ENCODE data around the gene FCN1.

Gene FCN1

GRCh38 chr9:134877541-134877940 lies 40.2 kb downstream of the FCN1 start:
- TF ChIP-seq EZH2phosphoT487 (IDR thresholded peaks at IDR 0.05; ENCODE audit: low read length) (no peak), EZH2 (optimal IDR thresholded peaks at IDR 0.05; ENCODE audit: low read depth, low read length) (no peak)
- TF ChIP-seq, protein P1, sequence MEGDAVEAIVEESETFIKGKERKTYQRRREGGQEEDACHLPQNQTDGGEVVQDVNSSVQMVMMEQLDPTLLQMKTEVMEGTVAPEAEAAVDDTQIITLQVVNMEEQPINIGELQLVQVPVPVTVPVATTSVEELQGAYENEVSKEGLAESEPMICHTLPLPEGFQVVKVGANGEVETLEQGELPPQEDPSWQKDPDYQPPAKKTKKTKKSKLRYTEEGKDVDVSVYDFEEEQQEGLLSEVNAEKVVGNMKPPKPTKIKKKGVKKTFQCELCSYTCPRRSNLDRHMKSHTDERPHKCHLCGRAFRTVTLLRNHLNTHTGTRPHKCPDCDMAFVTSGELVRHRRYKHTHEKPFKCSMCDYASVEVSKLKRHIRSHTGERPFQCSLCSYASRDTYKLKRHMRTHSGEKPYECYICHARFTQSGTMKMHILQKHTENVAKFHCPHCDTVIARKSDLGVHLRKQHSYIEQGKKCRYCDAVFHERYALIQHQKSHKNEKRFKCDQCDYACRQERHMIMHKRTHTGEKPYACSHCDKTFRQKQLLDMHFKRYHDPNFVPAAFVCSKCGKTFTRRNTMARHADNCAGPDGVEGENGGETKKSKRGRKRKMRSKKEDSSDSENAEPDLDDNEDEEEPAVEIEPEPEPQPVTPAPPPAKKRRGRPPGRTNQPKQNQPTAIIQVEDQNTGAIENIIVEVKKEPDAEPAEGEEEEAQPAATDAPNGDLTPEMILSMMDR (IDR thresholded peaks at IDR 0.05; ENCODE audit: low read length), result no peak
- H3K9ac ChIP-seq (ENCODE audit: low read length), result no peak overlapping the region
- H3K36me3 ChIP-seq (replicated peaks; ENCODE audit: insufficient read depth, low read length), result no peaks in the 10 kb centered on the region
- no peak overlapping the region for H3K4me3 ChIP-seq (ENCODE audit: low read length)
- no peaks in the 10 kb centered on the region for H3K79me2 ChIP-seq (ENCODE audit: low read length)
- no peak overlapping the region for H2AFZ ChIP-seq (ENCODE audit: low read length)
- H3K9me2 ChIP-seq (replicated peaks; ENCODE audit: insufficient read depth, low read length), result no peaks in the 10 kb centered on the region
- H3K4me1 ChIP-seq (ENCODE audit: low read length), result no peaks in the 10 kb centered on the region
- no peaks in the 10 kb centered on the region for H3K9me3 ChIP-seq (replicated peaks; ENCODE audit: insufficient read depth, low read length)
- no peaks in the 10 kb centered on the region for H4K20me1 ChIP-seq (ENCODE audit: insufficient read depth, low read length)
- peaks cover 90% of the 10 kb centered on the region for H3K27me3 ChIP-seq (replicated peaks; ENCODE audit: insufficient read depth, low read length)
- no peaks in the 10 kb centered on the region for H3F3A ChIP-seq (ENCODE audit: insufficient read depth, low read length)
- no peak overlapping the region for H3K4me2 ChIP-seq (ENCODE audit: low read depth, low read length)
- no peak overlapping the region for H3K27ac ChIP-seq (ENCODE audit: low read length)
- DNase-seq, result no peak

GRCh38 chr9:134875371-134875770 lies 42.3 kb downstream of the FCN1 start:
- H2AFZ ChIP-seq (ENCODE audit: low read length), result no peak overlapping the region
- no peaks in the 10 kb centered on the region for H4K20me1 ChIP-seq (ENCODE audit: insufficient read depth, low read length)
- H3K27ac ChIP-seq (ENCODE audit: low read length), result no peak overlapping the region
- no peaks in the 10 kb centered on the region for H3K36me3 ChIP-seq (replicated peaks; ENCODE audit: insufficient read depth, low read length)
- no peak for TF ChIP-seq EZH2 (optimal IDR thresholded peaks at IDR 0.05; ENCODE audit: low read depth, low read length)
- no peak for TF ChIP-seq EZH2phosphoT487 (IDR thresholded peaks at IDR 0.05; ENCODE audit: low read length)
- TF ChIP-seq, protein P1 (IDR thresholded peaks at IDR 0.05; ENCODE audit: low read length), result no peak
- no peaks in the 10 kb centered on the region for H3K79me2 ChIP-seq (ENCODE audit: low read length)
- peaks cover 81% of the 10 kb centered on the region for H3K27me3 ChIP-seq (replicated peaks; ENCODE audit: insufficient read depth, low read length)
- no peaks in the 10 kb centered on the region for H3F3A ChIP-seq (ENCODE audit: insufficient read depth, low read length)
- no peaks in the 10 kb centered on the region for H3K4me1 ChIP-seq (ENCODE audit: low read length)
- H3K4me2 ChIP-seq (ENCODE audit: low read depth, low read length), result no peak overlapping the region
- H3K4me3 ChIP-seq (ENCODE audit: low read length), result no peak overlapping the region
- no peak overlapping the region for H3K9ac ChIP-seq (ENCODE audit: low read length)
- no peaks in the 10 kb centered on the region for H3K9me3 ChIP-seq (replicated peaks; ENCODE audit: insufficient read depth, low read length)
- DNase-seq, result no peak
- H3K9me2 ChIP-seq (replicated peaks; ENCODE audit: insufficient read depth, low read length), result no peaks in the 10 kb centered on the region

DNA sequence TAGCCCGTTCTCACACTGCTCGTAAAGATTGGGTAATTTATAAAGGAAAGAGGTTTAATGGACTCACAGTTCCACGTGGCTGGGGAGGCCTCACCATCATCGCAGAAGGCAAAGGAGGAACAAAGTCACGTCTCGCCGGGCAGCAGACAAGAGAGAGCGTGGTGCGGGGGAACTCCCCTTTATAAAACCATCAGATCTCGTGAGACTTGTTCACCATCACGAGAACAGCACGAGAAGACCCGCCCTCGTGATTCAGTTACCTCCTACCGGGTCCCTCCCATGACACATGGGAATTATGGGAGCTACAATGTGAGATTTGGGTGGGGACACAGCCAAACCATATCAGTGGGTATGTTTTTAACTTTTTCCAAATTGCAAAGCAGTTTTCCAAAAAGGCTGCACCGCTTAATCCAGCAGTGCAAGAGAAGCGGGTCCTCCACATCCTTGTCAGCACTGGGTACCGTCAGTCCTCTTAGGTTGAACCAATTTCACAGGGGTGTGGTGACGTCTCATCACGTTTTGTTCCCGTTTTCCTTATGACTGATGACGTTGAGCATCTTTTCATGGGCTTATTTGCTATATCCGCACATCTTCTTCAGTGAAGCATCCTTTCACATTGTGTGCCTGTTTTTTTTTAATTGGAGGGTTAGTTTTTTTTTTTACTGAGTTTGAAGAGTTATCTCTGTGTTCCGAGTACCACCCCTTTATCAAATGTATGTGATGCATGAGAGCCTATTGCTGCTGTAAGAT lies 45.1 kb downstream of the FCN1 start:
- peak overlapping the region; percentile 21; the same call in 1 of the 2 replicates for H3K4me2 ChIP-seq (ENCODE audit: low read depth, low read length)
- H3K4me1 ChIP-seq (ENCODE audit: low read length), result no peaks in the 10 kb centered on the region
- no peaks in the 10 kb centered on the region for H3K79me2 ChIP-seq (ENCODE audit: low read length)
- H3K36me3 ChIP-seq (replicated peaks; ENCODE audit: insufficient read depth, low read length), result no peaks in the 10 kb centered on the region
- H3K27ac ChIP-seq (ENCODE audit: low read length), result no peak overlapping the region
- no peak overlapping the region for H2AFZ ChIP-seq (ENCODE audit: low read length)
- DNase-seq, result peak; percentile 40
- H3K9me2 ChIP-seq (replicated peaks; ENCODE audit: insufficient read depth, low read length), result no peaks in the 10 kb centered on the region
- no peak overlapping the region for H3K9ac ChIP-seq (ENCODE audit: low read length)
- no peaks in the 10 kb centered on the region for H3F3A ChIP-seq (ENCODE audit: insufficient read depth, low read length)
- TF ChIP-seq EZH2phosphoT487 (IDR thresholded peaks at IDR 0.05; ENCODE audit: low read length), result no peak
- H3K27me3 ChIP-seq (replicated peaks; ENCODE audit: insufficient read depth, low read length), result peaks cover 72% of the 10 kb centered on the region
- H4K20me1 ChIP-seq (ENCODE audit: insufficient read depth, low read length), result no peaks in the 10 kb centered on the region
- H3K9me3 ChIP-seq (replicated peaks; ENCODE audit: insufficient read depth, low read length), result no peaks in the 10 kb centered on the region
- H3K4me3 ChIP-seq (ENCODE audit: low read length), result peak overlapping the region; percentile 6; the same call in 1 of the 2 replicates
